Measurements from ENCODE around the gene CEP72.

CEP72 gene

DNA sequence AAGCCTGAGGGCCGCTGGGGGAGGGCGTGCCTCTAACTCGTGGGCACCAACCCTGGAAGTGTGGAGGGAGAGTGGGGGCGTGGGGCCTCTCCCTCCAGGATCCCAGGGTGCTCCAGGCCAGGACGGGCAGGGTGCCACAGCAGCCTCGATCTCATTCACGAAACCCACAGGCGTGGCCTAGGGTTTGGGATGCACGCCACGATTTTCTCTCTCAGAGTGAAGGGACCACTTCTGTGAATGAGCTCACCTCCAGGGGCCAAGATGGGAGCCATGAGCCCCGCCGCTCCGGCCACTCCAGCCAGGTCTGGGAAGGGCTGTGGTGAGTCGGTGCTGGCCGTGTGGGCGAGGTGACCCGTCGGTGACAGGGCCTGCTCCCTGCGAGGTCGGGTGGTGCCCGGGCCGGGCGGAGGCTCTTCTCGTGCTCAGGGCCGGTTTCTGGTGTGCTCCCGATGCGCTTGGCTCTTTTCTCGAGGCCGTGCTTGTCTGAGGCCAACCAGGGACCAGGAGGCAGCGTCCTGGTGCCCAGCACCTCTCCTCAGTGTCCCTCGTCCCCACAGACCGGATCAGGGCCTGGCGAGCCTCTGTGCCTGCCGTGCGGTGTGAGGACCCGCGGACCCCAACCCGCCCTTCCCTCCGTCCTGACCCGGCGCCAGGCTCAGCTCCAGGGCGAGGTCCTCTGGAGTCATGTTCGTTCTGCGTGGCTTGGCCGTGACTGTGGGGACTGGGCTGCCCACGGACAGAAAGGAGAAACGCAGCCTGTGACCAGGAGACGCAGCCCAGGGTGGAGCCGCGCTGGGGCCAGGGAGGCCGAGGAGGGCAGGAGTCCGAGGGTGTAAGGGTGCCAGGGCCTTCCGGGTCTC lies 50.0 kb downstream of the CEP72 start:
- DNase-seq, result no peak

DNA sequence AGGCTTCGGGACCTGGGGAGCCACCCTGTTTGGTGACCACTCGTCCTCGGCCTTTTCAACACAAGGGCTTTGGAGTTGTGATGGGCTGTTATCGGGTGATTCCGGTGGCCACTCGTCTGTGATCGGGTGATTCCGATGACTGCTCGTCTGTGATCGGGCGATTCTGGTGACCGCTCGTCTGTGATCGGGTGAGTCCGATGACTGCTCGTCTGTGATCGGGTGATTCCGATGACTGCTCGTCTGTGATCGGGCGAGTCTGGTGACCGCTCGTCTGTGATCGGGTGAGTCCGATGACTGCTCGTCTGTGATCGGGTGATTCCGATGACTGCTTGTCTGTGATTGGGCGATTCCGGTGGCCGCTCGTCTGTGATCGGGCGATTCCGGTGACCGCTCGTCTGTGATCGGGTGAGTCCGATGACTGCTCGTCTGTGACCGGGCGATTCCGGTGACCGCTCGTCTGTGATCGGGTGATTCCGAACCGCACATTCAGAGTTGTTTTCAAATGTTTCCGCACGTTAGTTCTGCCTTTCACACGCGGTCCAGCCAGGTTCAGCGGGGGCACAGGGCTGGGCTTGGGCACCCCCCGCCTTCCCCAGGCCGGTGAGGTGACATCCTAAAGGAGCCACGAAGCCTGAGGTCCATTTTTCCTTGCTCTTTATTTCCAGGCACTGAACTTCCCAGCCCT lies 50.8 kb downstream of the CEP72 start:
- no peak for DNase-seq

DNA sequence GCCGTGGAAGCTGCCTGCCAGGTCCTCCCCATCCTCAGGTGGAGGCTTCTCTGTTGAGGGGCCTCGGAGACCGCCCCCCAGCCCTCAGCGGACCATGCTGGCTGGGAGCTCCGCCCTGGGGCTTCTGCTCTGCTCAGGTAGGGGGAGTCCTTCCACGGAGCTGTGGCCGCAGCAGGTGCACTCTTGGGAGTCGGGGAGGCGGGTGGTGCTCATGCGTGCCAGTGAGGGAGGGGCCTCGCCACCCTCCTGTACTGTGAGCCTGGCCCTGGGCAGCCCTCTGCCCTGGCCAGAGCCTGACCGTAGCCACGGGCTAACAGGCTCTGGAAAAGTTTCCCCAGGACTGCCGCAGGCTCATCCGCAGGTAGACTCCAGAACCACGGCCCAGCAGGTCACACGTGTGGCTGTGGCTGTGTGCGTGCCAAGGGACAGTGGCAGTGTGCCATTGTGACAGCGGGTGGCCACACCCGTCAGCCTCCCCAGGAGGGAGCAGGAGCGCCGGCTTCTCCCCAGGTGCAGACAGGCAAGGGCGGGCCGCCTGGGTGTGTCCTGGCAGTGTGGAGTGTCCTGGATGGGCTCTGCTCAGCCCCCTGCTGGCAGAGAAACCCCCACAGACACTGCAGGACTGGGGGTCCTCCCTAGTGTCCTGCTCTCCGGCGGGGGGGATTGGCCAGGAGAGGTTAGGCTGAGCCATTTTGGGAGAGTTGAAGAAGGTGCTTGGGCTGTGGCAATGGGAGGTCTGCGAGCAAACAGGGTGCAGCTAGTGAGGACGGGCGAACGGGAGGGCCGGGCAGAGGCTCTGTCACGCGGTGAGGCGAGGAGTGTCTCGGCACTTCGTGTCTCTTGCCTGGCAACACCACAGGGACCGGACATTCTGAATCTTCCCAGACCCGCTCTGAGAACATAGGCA lies 51.5 kb downstream of the CEP72 start:
- DNase-seq, result no peak

DNA sequence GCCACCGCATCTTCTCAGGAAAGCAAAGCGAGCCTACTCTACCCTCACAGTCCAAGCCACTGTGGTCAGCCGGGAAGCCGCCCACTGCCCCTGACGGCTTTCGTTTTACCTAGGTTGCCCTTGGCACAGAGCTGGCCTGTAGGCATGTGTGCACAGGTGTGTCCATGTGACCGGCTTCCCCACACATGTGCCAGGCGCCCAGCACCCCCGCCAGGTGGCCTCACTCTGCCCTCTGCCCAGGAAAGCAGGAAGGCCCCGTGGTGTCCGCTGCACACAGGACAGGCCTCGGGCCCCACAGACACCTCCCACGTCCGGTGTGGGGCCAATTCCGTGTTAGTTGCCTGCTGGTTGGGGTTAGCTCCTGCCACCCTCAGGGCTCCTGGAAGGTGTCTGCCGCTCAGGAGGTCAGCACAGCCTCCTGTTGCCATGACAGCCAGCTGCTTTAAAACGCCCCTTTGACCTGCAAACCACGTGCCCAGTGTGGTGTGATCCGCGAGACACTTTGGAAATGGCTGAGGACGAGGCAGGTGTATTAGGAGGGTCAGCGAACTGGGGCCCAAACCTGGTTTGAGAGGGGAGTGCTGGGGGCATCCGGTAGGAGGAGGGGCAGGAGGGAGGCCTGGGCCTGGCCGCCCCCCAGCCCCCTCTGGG lies 52.3 kb downstream of the CEP72 start:
- no peak for DNase-seq

DNA sequence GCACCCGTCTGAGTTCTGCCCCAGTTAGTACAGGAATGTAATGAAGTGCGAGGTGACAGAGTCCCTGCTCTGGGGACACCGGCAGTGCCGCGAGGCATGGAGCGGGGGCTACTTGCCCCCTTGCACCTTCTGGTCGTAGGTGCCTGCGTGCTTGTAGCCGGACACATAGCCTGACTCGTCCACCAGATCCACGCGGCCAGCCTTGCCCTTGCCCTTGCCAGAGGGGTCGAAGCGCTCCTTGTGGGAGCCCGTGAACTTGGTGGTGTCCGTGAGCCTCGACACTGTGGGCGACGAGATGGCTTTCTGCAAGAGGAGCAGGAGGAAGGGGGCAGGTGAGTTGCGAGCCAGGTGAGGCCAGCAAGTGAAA lies 52.8 kb downstream of the CEP72 start:
- DNase-seq, result no peak

DNA sequence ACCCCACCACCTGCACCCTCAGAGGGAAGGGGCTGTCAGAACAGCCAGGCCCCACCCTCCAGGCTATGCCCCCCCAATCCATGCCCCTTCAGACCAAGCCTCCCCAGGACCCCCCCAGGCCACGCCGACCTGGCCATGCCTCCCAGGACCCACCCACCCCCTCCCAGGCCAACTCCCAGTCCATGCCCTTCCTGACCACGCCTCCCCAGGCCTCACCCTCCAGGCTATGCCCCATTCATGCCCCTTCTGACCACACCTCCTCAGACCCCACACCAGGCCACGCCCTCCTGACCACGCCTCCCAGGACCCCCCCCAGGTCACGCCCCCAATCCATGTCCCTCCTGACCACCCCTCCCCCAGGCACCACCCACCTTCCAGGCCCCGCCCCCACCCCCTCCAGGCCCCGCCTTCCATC lies 53.4 kb downstream of the CEP72 start:
- no peak for DNase-seq

DNA sequence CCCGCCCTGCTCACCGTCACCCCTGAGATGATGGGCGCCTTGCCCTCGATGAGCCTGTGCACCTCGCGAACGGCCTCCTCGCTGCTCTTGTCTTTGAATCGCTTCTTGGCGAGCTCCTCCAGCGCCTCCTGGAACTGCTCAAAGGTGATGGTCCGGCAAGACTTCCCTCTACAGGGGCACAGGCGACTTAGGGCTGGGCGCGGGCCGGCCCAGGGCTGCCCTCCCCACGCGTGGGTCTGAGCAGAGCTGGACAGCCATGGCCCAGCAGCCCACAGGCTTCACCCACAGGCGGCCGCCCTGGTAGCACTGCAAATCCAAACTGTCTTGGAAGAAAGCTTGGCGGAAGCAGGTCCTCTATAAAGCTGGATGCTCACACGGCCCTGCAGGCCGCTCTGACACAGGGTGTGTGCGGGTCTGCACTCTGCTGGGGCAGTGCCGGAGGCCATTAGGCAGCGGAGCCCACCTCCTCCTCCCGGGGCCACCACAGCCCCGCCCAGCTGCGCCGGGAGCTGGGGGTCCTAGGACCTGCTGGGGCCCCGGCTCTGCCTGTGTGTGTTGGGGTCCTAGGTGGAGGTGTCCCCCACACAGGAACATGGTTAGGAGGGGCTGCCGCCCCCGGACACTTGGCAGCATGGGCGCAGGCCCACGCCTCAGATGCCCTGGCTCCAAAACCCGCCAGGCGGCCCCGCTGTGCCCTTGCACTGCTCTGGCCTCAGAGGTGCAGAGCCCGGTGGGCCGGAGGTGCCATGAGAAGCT lies 54.0 kb downstream of the CEP72 start:
- DNase-seq, result no peak

DNA sequence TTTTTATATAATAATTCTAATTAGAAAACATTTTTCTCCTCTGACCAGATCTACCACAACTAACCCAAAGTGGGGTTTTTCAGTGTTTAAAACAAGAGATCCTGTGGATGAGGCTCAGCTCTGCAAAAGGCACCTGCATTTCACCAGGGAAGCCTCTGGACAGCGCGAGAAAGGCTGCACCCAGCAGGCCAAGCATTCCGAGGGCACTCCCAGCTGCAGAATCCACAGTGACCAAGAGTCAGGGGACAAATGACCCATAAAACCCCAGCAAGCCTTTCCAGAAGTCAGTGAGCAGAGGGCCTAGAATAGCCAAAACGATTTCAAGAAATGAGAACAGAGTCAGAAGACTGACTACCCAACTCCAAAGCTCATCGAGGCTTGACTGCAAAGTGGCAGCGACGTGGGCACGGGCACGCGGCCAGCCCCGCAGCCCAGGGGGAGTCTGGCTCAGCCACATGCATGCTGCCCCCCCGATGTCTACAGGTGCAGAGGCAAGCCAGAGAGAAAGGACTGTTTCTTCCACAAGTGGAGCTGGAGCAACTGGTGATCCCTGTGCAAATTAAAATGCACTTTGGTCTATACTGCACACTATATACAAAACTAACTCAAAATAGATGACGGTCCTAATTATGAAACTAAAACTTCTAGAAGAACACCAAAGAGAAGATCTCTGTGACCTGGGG lies 54.8 kb downstream of the CEP72 start:
- no peak for DNase-seq

DNA sequence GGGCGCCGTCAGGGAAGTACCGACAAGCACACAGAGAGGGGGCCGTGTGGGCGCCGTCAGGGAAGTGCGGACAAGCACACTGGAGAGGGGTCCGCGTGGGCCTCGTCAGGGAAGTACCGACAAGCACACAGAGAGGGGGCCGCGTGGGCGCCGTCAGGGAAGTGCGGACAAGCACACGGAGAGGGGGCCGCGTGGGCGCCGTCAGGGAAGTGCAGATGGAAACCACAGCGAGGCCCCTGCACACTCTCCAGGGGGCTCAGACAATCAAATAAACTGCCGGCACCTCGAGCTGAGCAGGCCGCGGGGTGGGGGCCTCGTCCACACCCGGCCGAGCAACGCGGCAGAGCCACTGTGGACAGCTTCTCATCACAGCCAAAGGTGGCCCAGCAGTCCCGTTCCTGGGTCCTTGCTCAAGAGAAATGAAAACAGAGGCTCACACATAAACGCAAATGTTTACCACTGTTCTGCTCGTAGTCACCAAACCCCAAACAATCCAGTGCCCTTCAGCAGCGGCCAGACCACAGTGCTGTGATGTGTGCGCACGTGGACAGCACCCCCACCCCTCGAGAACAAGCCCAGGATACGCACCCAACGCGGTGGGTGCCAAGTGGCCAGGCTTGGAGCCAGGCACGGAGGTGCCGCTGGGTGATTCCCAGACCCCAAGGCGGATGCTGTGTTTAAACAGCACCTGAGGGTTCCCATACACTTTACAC lies 56.3 kb downstream of the CEP72 start:
- no peak for DNase-seq

DNA sequence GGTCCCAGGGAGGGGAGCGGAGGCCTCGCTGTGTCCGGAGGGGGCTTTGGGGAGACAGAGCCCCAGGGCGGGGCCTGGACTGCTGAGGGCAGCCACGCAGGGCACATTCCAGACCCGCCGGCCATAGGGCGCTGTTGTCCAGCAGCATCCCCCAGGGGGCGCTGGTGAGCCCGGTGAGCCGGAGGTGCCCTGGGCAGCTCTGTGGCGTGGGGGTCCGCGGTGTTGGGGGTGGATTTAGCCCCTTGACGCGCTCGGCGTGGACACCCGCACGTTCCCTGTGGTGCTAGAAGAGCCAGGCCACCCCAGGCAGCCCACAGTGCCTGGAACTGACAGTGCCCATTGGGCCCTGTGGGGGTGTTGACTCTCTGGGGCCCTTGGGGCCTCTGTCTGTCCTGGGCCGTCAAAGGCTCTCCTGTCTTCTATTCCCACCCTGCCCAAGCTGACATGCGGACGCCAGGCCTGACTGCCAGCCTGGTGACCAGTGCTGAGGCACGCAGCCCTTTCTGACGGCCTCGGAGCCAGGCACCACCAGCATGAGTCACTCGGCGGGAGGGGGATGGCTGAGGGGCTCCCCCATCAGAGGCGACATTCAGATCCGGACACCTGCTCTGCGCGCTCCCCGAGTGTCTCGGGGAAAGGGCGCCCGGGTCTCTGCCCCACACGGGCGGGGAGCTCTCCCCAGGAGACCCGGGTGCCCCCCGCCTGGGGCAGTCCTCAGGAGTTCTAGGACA lies 57.1 kb downstream of the CEP72 start:
- no peak for DNase-seq

DNA sequence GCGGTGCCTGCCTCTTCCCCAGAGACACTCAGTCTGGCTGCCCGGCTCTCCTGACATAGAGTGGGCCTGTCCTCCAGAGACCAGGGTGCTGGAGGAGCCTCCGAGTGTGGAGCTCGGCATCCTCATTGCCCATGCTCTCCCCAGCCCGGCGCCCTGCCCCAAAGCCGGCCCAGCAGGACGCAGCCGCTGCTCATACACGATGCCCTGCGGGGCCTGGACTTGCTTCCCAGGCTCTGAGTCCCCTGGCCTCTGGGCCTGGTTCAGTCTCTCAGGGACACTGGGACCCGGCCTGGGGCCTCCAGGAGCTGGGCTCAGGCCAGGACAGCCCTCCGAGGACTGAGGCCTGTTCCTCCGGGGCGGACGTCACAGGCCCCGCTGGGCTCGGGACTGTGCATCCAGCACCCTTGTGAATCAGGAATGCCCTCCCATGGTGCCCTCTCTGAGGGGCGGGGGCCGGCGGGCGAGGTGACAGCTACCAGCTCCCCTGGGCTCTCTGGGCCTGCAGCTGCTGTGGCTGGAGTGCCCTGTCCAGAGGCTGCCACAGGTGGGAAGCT lies 57.8 kb downstream of the CEP72 start:
- no peak for DNase-seq

DNA sequence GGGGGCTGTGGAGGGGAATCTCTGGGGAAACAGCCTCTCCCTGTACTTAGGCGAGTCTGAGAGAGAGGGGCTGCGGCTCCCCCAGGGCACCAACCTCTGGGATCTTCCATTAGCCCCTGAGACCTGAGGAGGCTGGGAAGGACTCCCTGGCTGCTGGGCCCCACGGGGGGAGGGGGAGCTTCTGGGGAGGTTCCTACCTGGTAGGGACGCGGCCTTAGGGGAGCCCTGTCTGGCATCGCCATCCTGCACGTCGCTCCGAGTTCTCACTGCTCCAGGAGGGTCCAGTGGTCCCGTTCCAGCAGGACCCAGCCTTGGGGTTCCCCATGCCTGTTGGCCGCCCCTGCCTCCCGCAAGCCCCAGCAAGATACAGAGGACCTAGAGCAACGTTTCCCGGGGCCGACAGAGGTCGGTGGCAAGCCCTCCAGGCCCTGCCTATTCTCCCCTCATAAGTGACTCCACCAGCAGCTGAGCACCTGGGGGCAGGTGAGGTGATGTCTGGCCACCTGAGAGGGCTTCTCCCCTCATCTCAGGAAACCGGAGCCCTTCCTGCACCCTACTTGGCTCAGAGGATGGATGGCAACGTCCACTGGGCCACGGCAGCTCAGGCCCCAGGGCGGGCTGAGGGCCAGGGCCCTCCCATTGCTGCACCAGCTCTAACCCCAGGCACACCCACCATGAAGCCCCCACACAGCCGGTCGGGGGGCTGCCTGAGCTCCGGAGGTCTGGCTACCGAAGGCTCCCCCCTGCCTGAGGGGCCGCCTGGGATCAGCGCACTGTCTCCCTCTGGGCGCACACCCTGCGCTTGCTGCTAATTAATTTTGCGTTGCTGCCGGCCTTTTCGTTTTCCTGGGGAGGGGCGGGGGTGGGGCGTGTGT lies 58.5 kb downstream of the CEP72 start:
- DNase-seq, result no peak

DNA sequence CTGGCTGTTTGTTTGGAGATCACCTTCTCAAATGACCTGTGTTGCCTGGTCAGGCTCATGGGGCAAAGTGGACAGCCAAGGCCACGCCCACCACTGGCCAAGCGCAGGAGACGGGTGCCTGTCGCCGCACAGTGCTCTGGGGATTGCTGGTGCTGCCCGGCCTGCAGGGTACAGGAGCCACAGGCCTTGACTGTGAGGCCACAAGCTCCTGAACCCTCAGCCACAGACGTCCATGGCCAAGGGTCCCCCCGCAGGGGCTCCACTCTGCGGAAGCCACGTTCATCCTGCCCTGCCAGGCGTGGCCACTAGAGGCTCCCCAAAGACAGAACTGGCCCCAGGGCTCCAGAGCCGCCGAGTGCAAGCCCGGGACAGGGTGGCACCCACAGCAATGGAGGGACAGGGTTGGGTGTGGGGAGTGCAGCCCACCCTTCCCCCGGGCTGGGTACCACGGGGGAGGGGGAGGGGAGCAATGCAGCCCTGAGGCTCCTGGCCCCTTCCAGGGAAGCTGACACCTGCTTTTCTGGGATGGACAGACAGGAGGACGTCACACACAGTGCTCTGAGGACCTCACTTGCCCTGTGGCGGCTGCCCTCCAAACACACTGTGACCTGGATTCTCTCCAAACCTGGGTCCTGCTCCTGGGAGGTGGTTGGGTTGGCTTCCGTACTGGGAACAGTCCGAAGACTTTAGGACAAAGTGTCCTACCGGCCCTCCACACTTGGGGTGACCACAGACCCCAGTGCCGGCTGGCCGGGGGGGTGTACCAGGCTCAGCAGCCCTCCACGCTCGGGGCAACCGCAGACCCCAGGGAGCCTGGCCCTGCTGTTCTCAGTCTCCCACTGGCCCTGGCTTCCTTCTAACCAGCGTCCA lies 59.6 kb downstream of the CEP72 start:
- DNase-seq, result peak; percentile 61

DNA sequence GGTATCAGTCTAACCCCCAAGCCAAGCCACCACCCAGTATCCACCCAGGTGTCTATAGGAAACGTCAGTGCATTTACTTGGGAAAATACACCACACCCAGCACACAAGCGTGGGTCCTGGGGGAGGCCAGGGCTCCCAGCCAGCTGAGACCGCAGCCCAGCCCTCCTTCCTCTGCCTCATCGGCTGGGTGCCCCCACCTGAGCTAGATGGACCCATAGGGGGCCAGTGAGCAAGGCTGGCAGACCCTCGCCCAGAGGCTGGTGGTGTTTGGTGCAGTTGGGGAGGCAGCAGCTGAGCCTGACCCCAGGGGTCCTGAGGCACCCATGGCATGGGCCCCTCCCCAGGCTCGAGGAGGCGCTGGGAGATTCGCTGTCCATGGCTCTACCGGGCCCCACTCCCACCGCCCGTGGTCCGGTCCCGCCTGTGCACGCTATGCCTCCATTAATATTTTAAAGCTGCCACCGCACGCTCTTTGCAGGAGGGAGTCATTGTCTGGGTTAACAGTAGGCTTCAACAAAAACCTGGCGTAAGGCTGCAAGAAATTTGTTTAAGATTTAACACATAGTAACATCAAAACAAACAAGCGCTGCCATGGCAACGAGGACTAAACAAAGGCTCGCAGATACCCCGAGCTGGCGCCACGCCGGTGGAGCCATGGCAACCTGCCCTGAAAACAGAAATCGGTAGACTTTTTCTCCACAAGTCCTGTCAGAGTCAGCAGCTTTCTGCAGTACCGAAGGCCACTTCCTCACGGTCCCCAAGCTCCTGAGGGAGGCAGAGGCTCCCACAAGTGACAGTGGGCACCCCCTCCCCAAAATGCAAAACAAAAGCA lies 60.4 kb downstream of the CEP72 start:
- DNase-seq, result peak; percentile 64

DNA sequence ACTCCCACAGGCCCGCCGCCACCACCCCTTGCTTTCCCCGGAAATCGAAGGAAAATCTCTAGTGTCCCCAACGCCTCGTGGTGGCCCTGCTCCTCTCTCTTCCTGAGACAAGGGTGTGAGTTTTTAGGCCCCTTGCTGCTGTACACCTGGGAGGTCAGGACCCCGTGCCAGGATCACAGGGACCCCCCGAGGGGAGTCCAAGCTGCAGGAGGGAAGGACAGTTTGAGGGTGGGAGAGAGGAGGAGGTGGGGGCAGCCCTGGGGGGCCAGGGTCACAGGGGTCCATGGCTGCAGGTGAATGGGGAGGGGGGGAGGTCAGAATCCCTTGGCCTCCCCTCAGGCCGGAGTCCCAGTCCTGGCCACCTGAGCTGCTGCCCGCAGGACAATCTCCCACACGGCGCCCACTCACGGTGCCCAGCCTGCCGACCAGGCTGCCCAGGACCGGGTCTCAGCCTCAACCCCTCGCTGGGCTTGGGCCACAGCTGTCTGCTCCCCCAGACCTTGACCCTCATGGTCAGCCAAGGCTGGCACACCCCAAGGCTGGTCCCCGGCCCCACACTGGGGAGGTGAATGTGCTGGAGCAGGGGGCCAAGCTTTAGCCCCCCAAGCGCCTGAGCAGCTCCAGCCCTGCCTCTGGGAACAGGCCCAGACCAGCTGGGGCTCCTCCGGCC lies 61.2 kb downstream of the CEP72 start:
- DNase-seq, result no peak
